ENCODE data around the gene MYO5A.

DNA sequence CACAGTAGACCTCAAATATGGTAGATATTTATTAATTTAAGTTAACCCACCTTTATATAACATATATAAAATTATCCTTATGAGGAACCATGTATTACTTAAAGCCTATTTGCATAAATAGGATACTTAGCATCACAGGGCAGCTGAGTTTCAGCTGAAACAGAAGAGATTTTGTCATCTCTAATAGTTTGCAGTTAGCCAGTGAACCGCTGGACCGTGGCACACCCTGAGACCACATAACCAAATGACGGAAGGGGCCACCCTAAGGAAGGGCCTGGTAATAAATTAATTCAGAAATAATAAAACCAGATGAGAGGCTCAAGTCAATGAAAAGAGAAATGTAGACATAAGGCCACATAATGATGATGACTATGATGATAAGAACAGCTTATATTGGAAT is 107.7 kb downstream of the MYO5A start:
- TF ChIP-seq NRF1 (conservative IDR thresholded peaks at IDR 0.05; ENCODE audit: low read depth, low read length): no peak
- TF ChIP-seq POLR2A (IDR thresholded peaks at IDR 0.05; ENCODE audit: low read depth, low read length): no peak
- TF ChIP-seq, protein P1, sequence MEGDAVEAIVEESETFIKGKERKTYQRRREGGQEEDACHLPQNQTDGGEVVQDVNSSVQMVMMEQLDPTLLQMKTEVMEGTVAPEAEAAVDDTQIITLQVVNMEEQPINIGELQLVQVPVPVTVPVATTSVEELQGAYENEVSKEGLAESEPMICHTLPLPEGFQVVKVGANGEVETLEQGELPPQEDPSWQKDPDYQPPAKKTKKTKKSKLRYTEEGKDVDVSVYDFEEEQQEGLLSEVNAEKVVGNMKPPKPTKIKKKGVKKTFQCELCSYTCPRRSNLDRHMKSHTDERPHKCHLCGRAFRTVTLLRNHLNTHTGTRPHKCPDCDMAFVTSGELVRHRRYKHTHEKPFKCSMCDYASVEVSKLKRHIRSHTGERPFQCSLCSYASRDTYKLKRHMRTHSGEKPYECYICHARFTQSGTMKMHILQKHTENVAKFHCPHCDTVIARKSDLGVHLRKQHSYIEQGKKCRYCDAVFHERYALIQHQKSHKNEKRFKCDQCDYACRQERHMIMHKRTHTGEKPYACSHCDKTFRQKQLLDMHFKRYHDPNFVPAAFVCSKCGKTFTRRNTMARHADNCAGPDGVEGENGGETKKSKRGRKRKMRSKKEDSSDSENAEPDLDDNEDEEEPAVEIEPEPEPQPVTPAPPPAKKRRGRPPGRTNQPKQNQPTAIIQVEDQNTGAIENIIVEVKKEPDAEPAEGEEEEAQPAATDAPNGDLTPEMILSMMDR (IDR thresholded peaks at IDR 0.05 in 2 of 3, conservative IDR thresholded peaks at IDR 0.05 in 1 of 3; ENCODE audit: control insufficient read depth in 2 of 3, extremely low read depth in 1 of 3, insufficient read depth in 1 of 3, low read depth in 3 of 3, low read length in 3 of 3): no peak
- no peak for TF ChIP-seq SIN3A (IDR thresholded peaks at IDR 0.05; ENCODE audit: low read depth, low read length)
- no peak for TF ChIP-seq ETV6 (conservative IDR thresholded peaks at IDR 0.05 in 1 of 2, IDR thresholded peaks at IDR 0.05 in 1 of 2; ENCODE audit: borderline replicate concordance in 1 of 2, low read depth in 1 of 2)
